Measurements from ENCODE around the gene LCN15. TPM values are rescaled to one million over a fixed set of nuclear protein-coding genes. Genes with fewer than 3 reads are reported as not detected.

The LCN15 gene
- total RNA-seq, 2 experiments from 2014 or later: not detected

DNA sequence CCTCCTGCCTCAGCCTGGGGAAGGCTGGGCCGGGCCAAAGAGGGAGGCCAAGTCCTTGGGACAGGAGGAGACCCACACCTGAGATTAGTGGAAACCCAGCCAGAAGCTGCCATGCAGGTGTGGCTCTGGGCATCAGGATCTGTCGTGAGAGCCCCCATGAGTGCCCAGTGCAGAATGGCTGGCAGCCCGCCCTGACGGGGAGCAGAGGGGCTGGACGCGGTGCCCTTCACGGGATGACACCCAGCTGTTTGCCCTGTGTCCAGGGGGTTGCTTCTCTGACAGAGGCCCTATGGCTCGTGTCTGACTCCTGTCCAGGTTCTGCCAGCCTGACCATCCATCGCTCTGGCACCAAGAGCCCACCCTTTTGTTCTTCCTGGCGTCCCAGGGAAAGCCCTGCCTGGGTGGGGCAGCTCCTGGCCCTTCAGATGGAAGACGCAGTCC is 43.4 kb downstream of the LCN15 start:
- Histone ChIP-seq H3K27ac (ENCODE audit: low read depth, low read length, poor library complexity, severe bottlenecking) (no peak overlapping the region), H3K36me3 (ENCODE audit: insufficient read depth, low read length) (peaks cover 44% of the 10 kb centered on the region), H4K20me1 (ENCODE audit: insufficient read depth, low read length) (peaks cover 10% of the 10 kb centered on the region), H3K9me2 (ENCODE audit: insufficient read depth, low read length) (no peaks in the 10 kb centered on the region), H3K9me3 (ENCODE audit: low read length) (no peaks in the 10 kb centered on the region), H3K79me2 (ENCODE audit: insufficient read depth, low read depth, low read length) (peaks cover 11% of the 10 kb centered on the region), H2AFZ (ENCODE audit: low read length) (no peak overlapping the region), H3K4me3 (ENCODE audit: low read depth, low read length, poor library complexity, severe bottlenecking) (no peak overlapping the region), H3K4me2 (ENCODE audit: low read length) (no peak overlapping the region), H3K4me1 (ENCODE audit: insufficient read depth, low read length, poor library complexity, severe bottlenecking) (peaks cover 18% of the 10 kb centered on the region)
- TF ChIP-seq EZH2phosphoT487 (IDR thresholded peaks at IDR 0.05; ENCODE audit: borderline replicate concordance, low read depth, low read length): no peak
- TF ChIP-seq, protein P1, sequence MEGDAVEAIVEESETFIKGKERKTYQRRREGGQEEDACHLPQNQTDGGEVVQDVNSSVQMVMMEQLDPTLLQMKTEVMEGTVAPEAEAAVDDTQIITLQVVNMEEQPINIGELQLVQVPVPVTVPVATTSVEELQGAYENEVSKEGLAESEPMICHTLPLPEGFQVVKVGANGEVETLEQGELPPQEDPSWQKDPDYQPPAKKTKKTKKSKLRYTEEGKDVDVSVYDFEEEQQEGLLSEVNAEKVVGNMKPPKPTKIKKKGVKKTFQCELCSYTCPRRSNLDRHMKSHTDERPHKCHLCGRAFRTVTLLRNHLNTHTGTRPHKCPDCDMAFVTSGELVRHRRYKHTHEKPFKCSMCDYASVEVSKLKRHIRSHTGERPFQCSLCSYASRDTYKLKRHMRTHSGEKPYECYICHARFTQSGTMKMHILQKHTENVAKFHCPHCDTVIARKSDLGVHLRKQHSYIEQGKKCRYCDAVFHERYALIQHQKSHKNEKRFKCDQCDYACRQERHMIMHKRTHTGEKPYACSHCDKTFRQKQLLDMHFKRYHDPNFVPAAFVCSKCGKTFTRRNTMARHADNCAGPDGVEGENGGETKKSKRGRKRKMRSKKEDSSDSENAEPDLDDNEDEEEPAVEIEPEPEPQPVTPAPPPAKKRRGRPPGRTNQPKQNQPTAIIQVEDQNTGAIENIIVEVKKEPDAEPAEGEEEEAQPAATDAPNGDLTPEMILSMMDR (conservative IDR thresholded peaks at IDR 0.05; ENCODE audit: low read length): no peak
- CTCF ChIA-PET (ENCODE audit: unreplicated experiment): no interaction called here
- POLR2A ChIA-PET: no interaction called here
- intact Hi-C loops (cut with micrococcal nuclease; ENCODE audit: unreplicated experiment): no loop called here
- DNase-seq (ENCODE audit: low spot score): no peak
- BruUV-seq (replicated peaks): no TSS peak

DNA sequence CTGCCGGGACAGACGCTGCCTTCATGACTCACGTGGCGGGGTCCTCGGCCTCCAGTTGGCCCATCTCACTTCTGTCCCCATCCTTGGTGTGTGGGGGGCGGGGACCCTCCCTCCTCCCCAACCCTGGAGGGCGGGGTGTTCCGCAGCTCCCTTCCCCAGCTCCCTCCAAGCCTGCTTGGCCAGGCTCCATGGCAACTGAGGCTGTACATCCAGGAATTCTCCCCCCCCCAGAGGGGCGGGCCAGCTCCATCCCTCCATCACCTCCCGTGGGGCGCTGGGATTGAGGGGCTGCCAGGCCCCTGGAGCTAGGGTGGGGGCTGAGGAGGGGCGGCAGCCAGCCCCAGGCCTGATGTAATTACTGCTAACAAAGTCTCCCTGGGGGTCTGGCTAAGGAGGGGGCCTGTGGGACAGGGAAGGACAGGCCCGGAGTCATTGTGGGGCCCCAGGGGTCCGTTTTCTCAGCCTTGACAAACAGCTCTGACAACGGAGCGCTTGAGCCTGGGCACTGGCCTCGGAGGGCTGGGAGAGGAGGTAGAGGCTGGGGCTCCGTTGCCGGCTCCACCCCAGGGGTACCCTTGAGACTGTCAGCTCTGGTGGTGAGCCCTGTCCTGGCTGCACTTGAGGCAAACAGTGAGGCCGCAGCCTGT is 43.9 kb downstream of the LCN15 start:
- DNase-seq (ENCODE audit: low spot score): no peak
- Histone ChIP-seq H3K9me2 (ENCODE audit: insufficient read depth, low read length) (no peaks in the 10 kb centered on the region), H3K4me3 (ENCODE audit: low read depth, low read length, poor library complexity, severe bottlenecking) (no peak overlapping the region), H3K36me3 (ENCODE audit: insufficient read depth, low read length) (peaks cover 39% of the 10 kb centered on the region), H2AFZ (ENCODE audit: low read length) (no peak overlapping the region), H3K4me2 (ENCODE audit: low read length) (no peak overlapping the region), H3K79me2 (ENCODE audit: insufficient read depth, low read depth, low read length) (peaks cover 5% of the 10 kb centered on the region; the same call in 1 of the 2 replicates), H3K4me1 (ENCODE audit: insufficient read depth, low read length, poor library complexity, severe bottlenecking) (peaks cover 13% of the 10 kb centered on the region), H4K20me1 (ENCODE audit: insufficient read depth, low read length) (peaks cover 5% of the 10 kb centered on the region), H3K27ac (ENCODE audit: low read depth, low read length, poor library complexity, severe bottlenecking) (no peak overlapping the region), H3K9me3 (ENCODE audit: low read length) (no peaks in the 10 kb centered on the region)
- CTCF ChIA-PET (ENCODE audit: unreplicated experiment): no interaction called here
- BruUV-seq (replicated peaks): no TSS peak
- TF ChIP-seq, protein P1 (conservative IDR thresholded peaks at IDR 0.05; ENCODE audit: low read length): no peak
- TF ChIP-seq EZH2phosphoT487 (IDR thresholded peaks at IDR 0.05; ENCODE audit: borderline replicate concordance, low read depth, low read length): no peak
- POLR2A ChIA-PET: interaction anchor here (0.7 kb wide), 1 partner anchor 23 kb away, joined by 5 read pairs; no protein-coding TSS in a partner anchor
- intact Hi-C loops (cut with micrococcal nuclease; ENCODE audit: unreplicated experiment): no loop called here

DNA sequence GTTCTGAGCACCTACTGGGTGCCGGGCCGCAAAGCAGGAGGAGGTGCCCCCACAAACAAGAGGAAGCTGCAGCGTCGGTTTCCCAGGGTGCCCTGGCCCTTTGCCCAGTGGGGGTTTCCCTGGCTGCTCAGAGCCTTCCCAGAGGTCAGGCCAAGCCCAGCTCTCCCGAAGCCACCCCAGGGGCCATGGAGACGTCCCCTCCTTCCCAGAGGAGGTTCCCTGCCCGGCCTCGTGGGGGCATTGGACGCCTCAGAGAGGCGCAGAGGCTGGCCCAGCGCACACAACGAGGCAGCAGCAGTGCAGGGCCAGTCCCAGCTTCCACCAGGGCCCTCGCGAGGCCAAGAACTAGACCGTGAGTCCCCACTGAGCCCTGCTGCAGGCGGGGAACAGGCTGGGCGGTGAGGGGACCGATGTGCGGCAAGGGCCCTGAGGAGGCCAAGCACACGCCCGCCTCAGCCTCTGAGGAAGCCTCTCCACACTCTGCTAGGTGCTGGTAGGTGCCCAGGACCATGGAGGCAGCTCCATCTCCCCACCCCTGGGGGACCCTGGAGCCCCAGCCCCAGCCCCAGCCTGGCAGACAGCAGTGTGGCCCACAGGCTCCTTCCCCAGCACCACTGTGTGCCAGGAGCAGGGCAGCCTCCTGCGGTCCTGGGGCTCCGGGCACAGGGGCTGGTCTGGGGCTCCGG is 45.0 kb downstream of the LCN15 start:
- Histone ChIP-seq H4K20me1 (ENCODE audit: insufficient read depth, low read length) (peaks cover 4% of the 10 kb centered on the region; the same call in 1 of the 2 replicates), H3K79me2 (ENCODE audit: insufficient read depth, low read depth, low read length) (no peaks in the 10 kb centered on the region), H3K27ac (ENCODE audit: low read depth, low read length, poor library complexity, severe bottlenecking) (no peak overlapping the region), H3K4me1 (ENCODE audit: insufficient read depth, low read length, poor library complexity, severe bottlenecking) (peaks cover 7% of the 10 kb centered on the region), H3K4me3 (ENCODE audit: low read depth, low read length, poor library complexity, severe bottlenecking) (no peak overlapping the region), H3K9me2 (ENCODE audit: insufficient read depth, low read length) (no peaks in the 10 kb centered on the region), H2AFZ (ENCODE audit: low read length) (no peak overlapping the region), H3K4me2 (ENCODE audit: low read length) (no peak overlapping the region; the same call in 1 of the 2 replicates), H3K9me3 (ENCODE audit: low read length) (no peaks in the 10 kb centered on the region), H3K36me3 (ENCODE audit: insufficient read depth, low read length) (peaks cover 28% of the 10 kb centered on the region)
- ChIA-PET CTCF (ENCODE audit: unreplicated experiment) (no interaction called here), POLR2A (interaction anchor here (0.6 to 0.8 kb wide), 3 partner anchors 10 to 404 kb away, joined by 4 to 11 read pairs (median 5); no protein-coding TSS in a partner anchor)
- intact Hi-C loops (cut with micrococcal nuclease; ENCODE audit: unreplicated experiment): no loop called here
- no peak for TF ChIP-seq EZH2phosphoT487 (IDR thresholded peaks at IDR 0.05; ENCODE audit: borderline replicate concordance, low read depth, low read length)
- TF ChIP-seq, protein P1 (conservative IDR thresholded peaks at IDR 0.05; ENCODE audit: low read length): no peak
- DNase-seq (ENCODE audit: low spot score): no peak
- BruUV-seq (replicated peaks): no TSS peak

Data from OCI-LY7 (cell line).